Type B pancreatic cell (in vitro differentiated cells): ENCODE results near the gene GNAI1. TPM values are rescaled to one million over a fixed set of nuclear protein-coding genes. Genes with fewer than 3 reads are reported as not detected.

ENCODE experiments used
- DNase-seq: peaks from one replicate; pipeline ENCODE4 v3.0.0; 2021; ENCODE audit warnings: mixed read lengths; ENCODE audit not compliant: unreplicated experiment; ENCODE audit errors: extremely low spot score
- H3K27ac Mint-ChIP-seq: 2 replicates; pipeline ENCODE4 v1.8.0; 2021; ENCODE audit warnings: mild to moderate bottlenecking, mixed read lengths
- H3K27me3 Mint-ChIP-seq: 2 replicates; pipeline ENCODE4 v1.8.0; 2021; ENCODE audit warnings: mixed read lengths
- H3K36me3 Mint-ChIP-seq: 2 replicates; pipeline ENCODE4 v1.8.0; 2021; ENCODE audit warnings: mixed read lengths
- H3K4me1 Mint-ChIP-seq: one replicate; pipeline ENCODE4 v1.8.0; 2021; ENCODE audit warnings: mixed read lengths; ENCODE audit not compliant: unreplicated experiment
- H3K4me3 Mint-ChIP-seq: 2 replicates; pipeline ENCODE4 v1.8.0; 2021; ENCODE audit warnings: mild to moderate bottlenecking, mixed read lengths
- H3K9me3 Mint-ChIP-seq: 2 replicates; pipeline ENCODE4 v1.8.0; 2021; ENCODE audit warnings: mixed read lengths
- CTCF ChIP-seq: fragments of 200-600 bp; sonication (generic); conservative IDR thresholded peaks from 2 replicates; pipeline ENCODE4 v1.5.0; 2021; ENCODE audit warnings: antibody characterized with exemption, mild to moderate bottlenecking
- total RNA-seq: library from RNA; stranded (reverse); gene quantifications from 2 replicates; pipeline ENCODE4 v1.2.1, GENCODE V29; 2021; ENCODE audit warnings: low replicate concordance

The GNAI1 gene
- total RNA-seq, 1 donor from 2014 or later, result 39.2 TPM

DNA sequence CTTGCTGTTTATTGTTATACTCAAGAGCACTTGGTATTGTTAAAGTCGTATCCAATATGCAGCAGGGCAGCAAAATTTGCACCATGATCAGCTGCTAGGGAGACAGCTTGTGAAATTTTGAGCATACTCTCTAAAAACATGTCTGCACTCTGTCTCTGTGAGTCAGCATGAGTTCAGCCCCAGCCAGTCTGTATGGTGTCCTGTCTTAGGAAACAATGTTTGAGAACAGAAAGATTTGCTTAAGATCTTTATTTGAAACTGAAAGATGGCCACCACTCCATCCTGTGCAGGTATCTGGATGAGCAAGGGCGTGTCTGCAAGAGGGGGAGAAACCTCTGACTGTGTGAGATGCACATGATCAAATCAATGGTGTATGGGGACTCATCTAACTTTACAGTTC is 97.1 kb downstream of the GNAI1 start:
- Mint-ChIP-seq H3K9me3 (no peaks in the 10 kb centered on the region), H3K36me3 (no peaks in the 10 kb centered on the region), H3K4me1 (peaks cover 7% of the 10 kb centered on the region), H3K27ac (no peak overlapping the region), H3K4me3 (no peak overlapping the region), H3K27me3 (no peaks in the 10 kb centered on the region)
- DNase-seq, result no peak
- TF ChIP-seq CTCF, result no peak

DNA sequence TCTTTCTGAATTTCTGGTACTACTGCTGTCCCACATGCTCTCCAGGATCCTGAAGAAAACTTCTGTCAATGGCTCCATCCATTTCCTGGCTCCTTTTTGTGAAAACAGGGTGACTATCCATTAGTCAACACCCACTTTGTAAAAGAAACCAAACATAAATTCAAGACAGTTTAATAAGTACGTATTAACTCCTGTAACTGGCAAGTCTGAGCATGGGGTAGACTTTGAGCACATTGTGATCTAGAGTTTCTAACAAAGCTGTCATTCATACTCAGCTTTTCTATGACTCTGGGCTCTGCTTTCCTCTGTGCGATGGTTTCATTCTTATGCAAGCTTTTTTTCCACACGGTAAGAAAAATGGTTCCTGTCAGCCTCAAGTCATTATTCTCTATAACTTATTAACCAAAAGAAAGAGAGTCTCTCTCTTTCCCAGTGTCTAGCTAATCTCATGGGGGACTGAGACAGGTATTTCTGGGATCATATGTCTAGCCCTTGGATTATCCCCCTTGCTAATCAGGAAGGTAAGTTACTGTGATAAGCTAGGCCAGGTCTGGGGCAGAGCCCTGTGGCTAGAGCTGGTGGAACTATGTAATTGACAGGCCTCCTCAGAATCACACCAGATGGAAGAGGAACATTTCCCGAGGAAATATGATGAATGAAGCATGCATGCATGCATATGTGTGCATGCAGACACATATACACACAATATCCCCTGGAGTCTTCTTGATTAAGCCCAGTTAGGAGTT is 98.5 kb downstream of the GNAI1 start:
- Mint-ChIP-seq H3K27ac (no peak overlapping the region), H3K4me3 (no peak overlapping the region), H3K4me1 (peaks cover 7% of the 10 kb centered on the region), H3K9me3 (no peaks in the 10 kb centered on the region), H3K27me3 (no peaks in the 10 kb centered on the region), H3K36me3 (no peaks in the 10 kb centered on the region)
- no peak for TF ChIP-seq CTCF
- DNase-seq, result no peak

DNA sequence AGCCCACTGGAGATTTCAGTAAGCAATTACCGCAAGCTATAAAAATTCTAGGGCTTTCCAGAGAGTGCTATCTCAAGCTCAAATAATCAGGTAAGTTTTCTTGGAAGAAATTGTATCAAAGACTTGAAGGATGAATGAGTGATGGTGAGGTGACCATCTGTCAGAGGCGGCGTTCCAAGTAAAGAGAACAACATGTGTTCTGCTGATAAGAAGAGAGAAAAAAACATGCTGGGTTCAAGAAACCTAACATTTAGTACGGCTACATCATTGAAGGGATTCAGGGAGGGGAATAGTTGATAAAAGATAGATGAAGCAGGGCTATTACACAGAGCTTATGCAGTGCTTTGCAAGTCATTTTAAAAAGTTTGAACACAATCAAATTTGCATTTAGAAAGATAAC is 100.7 kb downstream of the GNAI1 start:
- Mint-ChIP-seq H3K36me3 (no peaks in the 10 kb centered on the region), H3K27ac (no peak overlapping the region), H3K4me1 (peaks cover 7% of the 10 kb centered on the region), H3K4me3 (no peak overlapping the region), H3K9me3 (no peaks in the 10 kb centered on the region), H3K27me3 (no peaks in the 10 kb centered on the region)
- no peak for DNase-seq
- no peak for TF ChIP-seq CTCF

DNA sequence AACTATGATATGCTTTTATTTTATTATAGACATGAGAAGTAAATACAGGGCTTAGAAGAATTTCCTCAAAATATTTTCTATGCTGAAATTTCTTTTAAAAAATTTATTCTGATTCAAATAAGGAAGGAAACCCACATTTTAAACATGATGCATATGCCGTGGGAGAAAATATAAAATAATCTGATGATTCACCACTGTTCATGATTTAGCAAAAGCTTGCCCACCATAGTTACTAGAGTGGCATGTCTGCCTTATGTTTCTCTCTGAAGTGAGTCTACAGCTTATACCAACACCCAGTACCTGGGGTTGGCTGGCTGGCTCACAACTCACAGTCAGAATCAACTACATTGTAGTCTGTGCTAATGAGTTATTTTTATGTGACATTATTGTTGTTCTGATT is 102.0 kb downstream of the GNAI1 start:
- peaks cover 7% of the 10 kb centered on the region for H3K4me1 Mint-ChIP-seq
- H3K27me3 Mint-ChIP-seq, result no peaks in the 10 kb centered on the region
- DNase-seq, result no peak
- H3K27ac Mint-ChIP-seq, result no peak overlapping the region
- no peak overlapping the region for H3K4me3 Mint-ChIP-seq
- H3K36me3 Mint-ChIP-seq, result no peaks in the 10 kb centered on the region
- no peaks in the 10 kb centered on the region for H3K9me3 Mint-ChIP-seq
- no peak for TF ChIP-seq CTCF

- no peak for DNase-seq
- H3K27me3 Mint-ChIP-seq, result no peaks in the 10 kb centered on the region
- TF ChIP-seq CTCF, result no peak
- H3K4me3 Mint-ChIP-seq, result no peak overlapping the region
- H3K9me3 Mint-ChIP-seq, result no peaks in the 10 kb centered on the region
- no peaks in the 10 kb centered on the region for H3K36me3 Mint-ChIP-seq
- no peak overlapping the region for H3K27ac Mint-ChIP-seq
- H3K4me1 Mint-ChIP-seq, result no peaks in the 10 kb centered on the region
These were observed 105.8 kb downstream of the GNAI1 start for GRCh38 chr7:80240265-80241025.
